HG03558 (cell line): ENCODE results near the gene NCKAP5.

ENCODE experiments used
- ATAC-seq: cut with Tn5 transposase; IDR thresholded peaks from one replicate; pipeline ENCODE4 v1.9.1; 2021; ENCODE audit warnings: moderate number of reproducible peaks; ENCODE audit not compliant: unreplicated experiment; ENCODE audit errors: extremely low read depth

NCKAP5 gene

GRCh38 chr2:132671151-132671835, 897.0 kb downstream of the NCKAP5 start:
- no peak for ATAC-seq

- no peak for ATAC-seq
Measured at GRCh38 chr2:132670496-132671150, 897.6 kb downstream of the NCKAP5 start.

GRCh38 chr2:132669908-132670495, 898.3 kb downstream of the NCKAP5 start, which contains the start of gene LYPD1:
Gene LYPD1 (minus strand): TSS chr2:132670205. CDS start chr2:132669932, 273 bp downstream.
- ATAC-seq, result no peak

GRCh38 chr2:132668987-132669907, 899.0 kb downstream of the NCKAP5 start:
- no peak for ATAC-seq

GRCh38 chr2:132668189-132668823, 900.0 kb downstream of the NCKAP5 start:
- no peak for ATAC-seq

GRCh38 chr2:132667706-132668105, 900.6 kb downstream of the NCKAP5 start:
- no peak for ATAC-seq

- ATAC-seq, result no peak
Measured at GRCh38 chr2:132665401-132666140, 902.7 kb downstream of the NCKAP5 start.

- ATAC-seq, result no peak
Measured at GRCh38 chr2:132664096-132664495, 904.2 kb downstream of the NCKAP5 start.

- ATAC-seq, result no peak
Measured at GRCh38 chr2:132662732-132663131, 905.5 kb downstream of the NCKAP5 start.

- ATAC-seq, result no peak
Measured at GRCh38 chr2:132659331-132659730, 908.9 kb downstream of the NCKAP5 start.

- no peak for ATAC-seq
Measured at GRCh38 chr2:132656266-132656975, 911.8 kb downstream of the NCKAP5 start.

GRCh38 chr2:132654968-132655367, 913.3 kb downstream of the NCKAP5 start:
- no peak for ATAC-seq

- no peak for ATAC-seq
Measured at GRCh38 chr2:132654335-132654734, 913.9 kb downstream of the NCKAP5 start.

- ATAC-seq, result no peak
Measured at GRCh38 chr2:132652474-132652873, 915.8 kb downstream of the NCKAP5 start.

GRCh38 chr2:132651115-132652045, 916.9 kb downstream of the NCKAP5 start:
- no peak for ATAC-seq

- ATAC-seq, result no peak
Measured at GRCh38 chr2:132646540-132647108, 921.6 kb downstream of the NCKAP5 start.
